ENCODE data around the gene CRB3.

CRB3 gene

DNA sequence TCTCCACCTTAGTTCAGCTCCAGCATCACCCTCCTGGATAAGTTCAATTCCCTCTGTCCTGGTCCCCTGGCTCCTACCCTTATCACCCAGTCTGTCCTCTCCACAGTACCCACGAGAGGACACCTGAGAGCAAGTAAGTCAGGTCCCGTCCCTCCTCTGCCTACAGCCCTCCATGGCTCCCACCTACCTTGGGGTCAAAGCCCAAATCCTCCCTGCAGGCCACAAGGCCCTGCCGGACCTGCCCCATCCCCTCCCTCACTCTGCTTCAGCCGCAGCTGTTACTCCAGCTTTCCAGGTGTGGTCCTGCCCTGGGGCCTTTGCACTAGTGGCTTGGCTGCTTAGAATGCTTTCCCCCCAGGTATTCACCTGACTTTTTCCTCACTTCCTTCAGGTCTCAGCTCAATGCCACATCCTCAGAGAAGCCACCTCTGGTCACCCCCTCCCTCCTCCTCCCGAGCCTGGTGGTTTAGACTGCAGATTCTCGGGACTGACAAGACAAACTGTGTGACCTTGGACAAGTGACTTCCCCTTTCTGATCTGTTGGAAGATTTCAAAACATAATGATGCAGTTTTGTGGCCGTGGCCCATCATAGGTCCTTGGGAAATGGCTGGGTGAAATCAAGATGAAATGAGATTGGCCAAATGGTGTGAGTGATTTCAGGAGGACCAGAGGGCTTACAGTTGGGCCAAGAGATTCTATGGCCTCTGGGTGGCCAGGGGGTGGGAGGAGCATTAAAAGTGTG is 34.4 kb downstream of the CRB3 start:
- Mint-ChIP-seq H3K27ac (no peak overlapping the region), H3K36me3 (ENCODE audit: low read depth) (peaks cover 5% of the 10 kb centered on the region), H3K4me1 (peaks cover 5% of the 10 kb centered on the region), H3K9me3 (no peaks in the 10 kb centered on the region), H3K27me3 (ENCODE audit: low read depth) (peaks cover 38% of the 10 kb centered on the region), H3K4me3 (no peak overlapping the region)
- TF ChIP-seq, protein P1, sequence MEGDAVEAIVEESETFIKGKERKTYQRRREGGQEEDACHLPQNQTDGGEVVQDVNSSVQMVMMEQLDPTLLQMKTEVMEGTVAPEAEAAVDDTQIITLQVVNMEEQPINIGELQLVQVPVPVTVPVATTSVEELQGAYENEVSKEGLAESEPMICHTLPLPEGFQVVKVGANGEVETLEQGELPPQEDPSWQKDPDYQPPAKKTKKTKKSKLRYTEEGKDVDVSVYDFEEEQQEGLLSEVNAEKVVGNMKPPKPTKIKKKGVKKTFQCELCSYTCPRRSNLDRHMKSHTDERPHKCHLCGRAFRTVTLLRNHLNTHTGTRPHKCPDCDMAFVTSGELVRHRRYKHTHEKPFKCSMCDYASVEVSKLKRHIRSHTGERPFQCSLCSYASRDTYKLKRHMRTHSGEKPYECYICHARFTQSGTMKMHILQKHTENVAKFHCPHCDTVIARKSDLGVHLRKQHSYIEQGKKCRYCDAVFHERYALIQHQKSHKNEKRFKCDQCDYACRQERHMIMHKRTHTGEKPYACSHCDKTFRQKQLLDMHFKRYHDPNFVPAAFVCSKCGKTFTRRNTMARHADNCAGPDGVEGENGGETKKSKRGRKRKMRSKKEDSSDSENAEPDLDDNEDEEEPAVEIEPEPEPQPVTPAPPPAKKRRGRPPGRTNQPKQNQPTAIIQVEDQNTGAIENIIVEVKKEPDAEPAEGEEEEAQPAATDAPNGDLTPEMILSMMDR (IDR thresholded peaks at IDR 0.05; ENCODE audit: unreplicated experiment in 3 of 3) = no peak

DNA sequence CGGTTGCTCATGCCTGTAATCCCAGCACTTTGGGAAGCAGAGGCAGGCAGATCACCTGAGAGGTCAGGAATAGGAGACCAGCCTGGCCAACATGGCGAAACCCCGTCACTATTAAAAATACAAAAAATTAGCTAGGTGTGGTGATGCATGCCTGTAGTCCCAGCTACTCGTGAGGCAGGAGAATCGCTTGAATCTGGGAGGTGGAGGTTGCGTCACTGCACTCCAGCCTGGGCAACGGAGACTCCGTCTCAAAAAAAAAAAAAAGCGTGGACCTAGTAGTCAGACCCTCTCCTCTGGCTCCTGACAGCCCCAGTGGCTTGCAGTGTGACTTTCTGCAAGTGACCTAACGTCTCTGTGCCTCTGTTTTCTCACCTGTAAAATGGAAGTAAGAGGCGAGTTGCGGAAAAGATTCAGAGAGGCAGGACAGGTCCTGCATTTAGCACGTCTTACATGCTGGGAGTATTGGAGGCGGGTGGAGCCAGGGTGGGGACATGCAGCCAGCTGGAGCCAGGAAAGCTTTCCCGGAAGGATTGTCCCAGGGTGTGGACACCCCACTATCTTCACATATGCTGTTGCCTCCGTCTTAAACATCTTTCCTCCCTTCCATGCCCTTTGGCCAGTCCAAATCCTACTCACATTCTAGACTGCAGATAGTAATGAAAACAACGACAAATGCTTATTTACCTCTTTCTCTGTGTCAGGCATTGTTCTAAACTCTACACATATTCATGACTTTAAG is 35.1 kb downstream of the CRB3 start:
- H3K27ac Mint-ChIP-seq = no peak overlapping the region
- no peaks in the 10 kb centered on the region for H3K9me3 Mint-ChIP-seq
- no peak overlapping the region for H3K4me3 Mint-ChIP-seq
- peaks cover 45% of the 10 kb centered on the region for H3K27me3 Mint-ChIP-seq (ENCODE audit: low read depth)
- peaks cover 9% of the 10 kb centered on the region for H3K4me1 Mint-ChIP-seq
- H3K36me3 Mint-ChIP-seq (ENCODE audit: low read depth) = peaks cover 5% of the 10 kb centered on the region
- TF ChIP-seq, protein P1 (IDR thresholded peaks at IDR 0.05; ENCODE audit: unreplicated experiment in 3 of 3) = no peak

DNA sequence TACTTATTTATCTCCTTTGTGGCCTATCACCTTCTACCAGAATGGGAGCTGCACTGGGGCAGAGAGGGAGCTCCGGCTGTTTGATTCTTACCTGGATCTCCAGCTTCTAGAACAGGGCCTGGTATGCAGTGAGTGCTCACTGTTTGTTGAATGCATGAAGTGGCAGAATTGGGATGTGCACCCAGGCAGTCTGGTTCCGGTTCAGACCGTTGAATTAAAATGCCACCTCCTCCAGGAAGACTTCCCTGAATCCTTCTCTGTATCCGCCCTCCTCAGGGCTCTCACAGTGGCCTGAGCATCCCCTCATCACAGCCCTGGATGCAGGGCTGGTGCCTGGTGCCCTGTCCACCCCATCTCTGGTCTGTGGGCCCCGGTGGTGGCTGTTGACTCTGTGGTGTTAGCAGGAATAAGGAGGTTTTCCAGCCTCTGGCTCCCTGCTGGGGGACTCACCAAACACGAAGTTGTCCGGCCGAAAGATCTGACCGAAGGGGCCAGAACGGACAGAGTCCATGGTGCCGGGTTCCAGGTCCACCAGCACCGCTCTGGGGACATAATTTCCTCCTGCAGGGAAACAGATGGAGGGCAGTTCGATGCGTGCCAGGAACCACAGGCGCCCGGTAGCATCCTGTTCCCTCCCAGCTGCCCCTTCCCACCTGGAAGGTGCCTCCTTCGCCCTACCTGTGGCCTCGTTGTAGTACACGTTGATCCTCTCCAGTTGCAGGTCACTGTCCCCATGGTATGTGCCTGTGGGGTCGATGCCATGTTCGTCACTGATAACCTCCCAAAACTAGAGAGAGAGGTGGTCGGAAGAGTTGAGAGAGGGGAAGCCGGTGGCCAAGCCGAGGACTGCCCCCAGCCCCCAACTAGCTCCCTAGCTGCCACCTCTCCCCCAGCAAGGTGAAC is 37.0 kb downstream of the CRB3 start:
- Mint-ChIP-seq H3K4me1 (peaks cover 9% of the 10 kb centered on the region), H3K27me3 (ENCODE audit: low read depth) (peaks cover 47% of the 10 kb centered on the region), H3K27ac (peak overlapping the region in 1 of 3 experiments; percentile 68), H3K4me3 (peak overlapping the region; percentile 81 to 88 (median 82)), H3K36me3 (ENCODE audit: low read depth) (no peaks in the 10 kb centered on the region), H3K9me3 (no peaks in the 10 kb centered on the region)
- TF ChIP-seq, protein P1 (IDR thresholded peaks at IDR 0.05; ENCODE audit: unreplicated experiment in 3 of 3) = no peak

DNA sequence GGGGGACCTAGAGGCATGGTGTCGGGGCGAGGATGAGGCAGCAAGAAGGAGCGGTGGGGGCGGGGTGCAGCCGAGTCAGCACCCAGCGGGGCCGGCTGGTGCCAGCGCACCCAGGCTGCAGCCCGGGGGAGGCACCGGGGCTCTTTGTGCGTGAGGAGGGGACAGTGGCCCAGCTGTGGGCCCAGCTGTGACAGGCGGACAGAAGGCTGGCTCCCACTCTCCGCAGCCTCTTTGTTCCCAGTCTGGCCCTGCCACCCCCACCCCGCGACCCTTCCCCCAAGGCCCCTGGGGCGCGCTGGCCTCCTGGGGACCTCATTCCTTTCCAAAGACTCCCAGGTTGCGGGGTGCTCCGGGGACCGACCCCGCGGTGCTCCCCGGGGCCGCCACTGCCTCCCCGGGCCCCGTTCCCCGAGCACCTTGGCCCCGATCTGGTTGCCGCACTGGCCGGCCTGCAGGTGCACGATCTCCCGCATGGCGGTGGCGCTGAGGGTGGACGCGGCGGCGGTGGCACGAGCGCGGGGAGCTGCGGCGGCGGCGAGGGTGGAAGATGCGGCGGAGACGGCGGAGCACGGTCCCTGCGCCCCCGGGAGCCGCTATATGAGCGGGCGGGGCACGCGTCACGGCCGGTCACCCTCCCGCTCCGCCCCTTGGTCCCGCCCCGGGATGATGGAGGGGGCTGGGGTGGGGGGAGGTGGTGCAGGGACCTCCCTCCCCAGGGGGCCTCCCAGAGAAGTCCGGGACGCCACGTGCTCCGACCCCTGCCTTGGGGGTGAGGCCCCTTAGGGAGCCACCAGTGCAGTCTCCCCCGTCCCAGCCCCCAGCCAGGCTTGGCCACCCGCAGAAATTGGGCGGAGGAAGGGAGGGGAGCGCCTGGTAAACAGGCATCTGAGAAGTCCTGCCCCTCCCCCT is 37.9 kb downstream of the CRB3 start, which contains the start of gene TUBB4A:
Gene TUBB4A (minus strand): TSS at position 570 of the 909 bp plus-strand sequence. CDS start 97 bp downstream, at position 473.
- H3K4me1 Mint-ChIP-seq = peaks cover 9% of the 10 kb centered on the region
- H3K27ac Mint-ChIP-seq = peak within 1 kb of the TSS in 1 of 3 experiments; percentile 68
- no peaks in the 10 kb centered on the region for H3K36me3 Mint-ChIP-seq (ENCODE audit: low read depth)
- TF ChIP-seq, protein P1 (IDR thresholded peaks at IDR 0.05; ENCODE audit: unreplicated experiment in 3 of 3) = peak in 1 of 3 experiments; percentile 7
- H3K27me3 Mint-ChIP-seq (ENCODE audit: low read depth) = peaks cover 47% of the 10 kb centered on the region
- peak within 1 kb of the TSS; percentile 81 to 88 (median 82) for H3K4me3 Mint-ChIP-seq
- no peaks in the 10 kb centered on the region for H3K9me3 Mint-ChIP-seq

Data from nephron (organoid).